SW480 (cell line): ENCODE results near the gene NQO2.
"Not testable (repeated sequence)": the region's sequence is repeated elsewhere in the genome, so short reads cannot be mapped to it uniquely, and the experiment has no call there.

Source experiments
- DNase-seq: peaks from one replicate; pipeline ENCODE4 v3.0.0-alpha.2; 2016; ENCODE audit warnings: low spot score

NQO2 gene

GRCh38 chr6:2970034-2970685 is 29.5 kb upstream of the NQO2 start:
- DNase-seq: no peak

DNA sequence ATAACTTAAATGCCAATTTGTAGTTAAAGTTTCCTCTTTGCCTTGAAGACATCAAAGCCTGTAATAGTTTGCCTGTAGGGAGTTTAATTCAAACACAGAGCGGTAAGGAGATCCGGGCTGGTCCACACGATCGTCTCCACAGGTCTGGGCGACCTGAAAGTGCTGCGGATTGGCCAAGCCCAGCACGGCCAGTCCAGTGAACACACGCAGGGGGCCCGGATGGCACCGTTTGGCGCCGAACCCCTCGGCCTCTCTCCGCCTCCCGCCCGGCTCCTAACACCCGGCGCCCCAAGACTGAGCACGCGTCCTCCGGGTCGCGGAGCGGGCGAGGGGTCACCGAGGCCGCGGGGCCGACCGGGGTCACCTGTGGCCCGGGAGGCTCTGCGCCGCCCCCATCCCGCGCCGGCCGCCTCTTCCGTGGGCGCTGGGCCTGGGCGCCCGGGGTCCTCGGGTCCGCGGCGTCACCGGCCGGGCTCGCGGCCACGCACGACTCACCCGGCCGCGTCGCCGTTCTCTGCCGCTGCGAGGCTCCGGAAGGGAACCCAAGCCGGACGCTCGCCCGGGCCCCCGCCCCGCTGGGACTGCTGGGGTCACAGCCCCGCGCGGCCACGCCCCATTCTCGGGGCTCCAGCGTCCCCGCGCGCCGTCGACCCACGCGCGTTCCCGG is 28.8 kb upstream of the NQO2 start:
- DNase-seq: peak; percentile 54

- DNase-seq: peak; percentile 58
These were observed 28.1 kb upstream of the NQO2 start, which contains the start of gene SERPINB6 for GRCh38 chr6:2971420-2972218. Gene SERPINB6 (minus strand): TSS chr6:2971567. CDS start chr6:2959332, 12,235 bp downstream.

GRCh38 chr6:2972219-2972487 is 27.5 kb upstream of the NQO2 start:
- DNase-seq: not testable (repeated sequence)

- DNase-seq: not testable (repeated sequence)
These were observed 27.0 kb upstream of the NQO2 start for GRCh38 chr6:2972685-2973084.

- not testable (repeated sequence) for DNase-seq
These were observed 26.5 kb upstream of the NQO2 start for GRCh38 chr6:2973180-2973579.

DNA sequence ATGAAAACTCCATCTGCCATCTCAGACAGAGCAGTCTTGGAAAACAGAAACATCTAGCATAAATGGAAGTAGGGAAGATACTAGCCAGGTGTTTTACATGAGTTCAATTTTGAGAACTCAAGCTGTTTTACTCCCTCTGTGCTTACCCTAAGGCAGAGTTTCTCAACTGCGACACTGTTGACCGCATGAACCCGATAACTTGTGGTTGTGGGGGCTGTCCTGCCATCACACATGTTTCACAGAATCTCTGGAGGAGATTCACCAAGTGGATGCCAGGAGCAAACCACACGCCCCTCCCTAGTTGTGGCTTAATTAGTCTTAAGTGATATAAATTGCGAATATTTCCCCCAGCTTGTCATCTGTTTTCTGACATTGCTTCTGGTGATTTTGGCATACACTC is 26.0 kb upstream of the NQO2 start:
- no peak for DNase-seq

- DNase-seq: no peak
These were observed 23.6 kb upstream of the NQO2 start for GRCh38 chr6:2976060-2976459.

DNA sequence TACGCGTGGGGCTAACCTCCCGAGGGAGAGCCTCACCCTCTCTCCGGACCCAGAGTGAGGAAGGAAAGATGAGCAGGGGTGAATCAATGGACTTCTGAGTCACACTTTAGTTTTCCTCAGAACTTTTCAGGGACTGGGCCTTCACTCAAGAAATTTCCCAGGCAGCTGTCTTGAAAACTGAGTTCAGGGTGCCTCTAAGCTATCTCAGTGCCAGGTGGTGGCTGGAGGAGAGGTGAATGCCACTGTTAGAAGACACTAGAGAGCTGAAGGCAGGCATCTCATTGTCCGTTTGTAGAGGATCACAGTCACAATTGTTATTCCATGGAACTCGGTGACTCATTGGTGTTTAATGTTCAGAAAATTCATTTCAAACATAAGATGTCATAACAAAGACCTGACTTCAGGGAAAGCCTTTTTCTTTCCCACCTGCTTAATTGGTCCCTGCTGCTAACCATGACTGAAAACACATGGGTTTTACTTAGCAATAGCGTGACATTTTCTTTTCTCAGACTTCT is 23.1 kb upstream of the NQO2 start:
- no peak for DNase-seq

DNA sequence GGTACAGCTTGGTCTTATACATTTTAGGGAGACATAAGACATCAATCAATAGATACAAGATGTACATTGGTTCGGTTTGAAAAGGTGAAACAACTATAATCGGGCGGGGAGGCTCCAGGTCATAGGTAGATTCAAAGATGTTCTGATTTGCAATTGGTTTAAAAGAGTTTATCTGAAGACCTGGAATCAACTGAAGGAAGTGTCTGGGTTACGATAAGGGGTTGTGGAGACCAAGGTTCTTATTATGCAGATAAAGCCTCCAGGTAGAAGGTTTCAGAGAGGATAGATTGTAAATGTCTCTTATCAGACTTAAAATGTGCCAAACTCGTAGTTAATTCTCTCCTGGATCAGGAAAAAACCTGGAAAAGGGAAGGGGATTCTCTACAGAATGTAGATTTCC is 22.4 kb upstream of the NQO2 start:
- DNase-seq: no peak

GRCh38 chr6:2977799-2978590 is 21.7 kb upstream of the NQO2 start:
- DNase-seq: no peak

DNA sequence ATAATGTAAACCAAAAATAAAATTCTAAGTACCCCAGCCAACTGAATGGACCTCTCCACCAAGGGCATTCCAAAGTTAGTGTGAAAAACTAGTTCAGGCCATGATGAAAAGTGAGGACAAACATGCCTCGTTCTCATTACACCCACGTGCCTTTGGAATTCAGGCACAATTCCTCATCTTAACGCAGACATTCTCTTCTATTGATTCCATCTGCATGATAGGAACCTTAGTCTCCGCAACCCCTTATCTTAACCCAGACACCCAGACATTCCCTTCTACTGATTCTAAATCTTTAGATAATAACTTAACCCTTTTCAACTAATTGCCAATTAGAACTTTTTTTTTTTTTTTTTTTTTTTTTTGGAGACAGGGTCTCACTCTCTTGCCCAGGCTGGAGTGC is 20.8 kb upstream of the NQO2 start:
- no peak for DNase-seq

- no peak for DNase-seq
These were observed 19.8 kb upstream of the NQO2 start for GRCh38 chr6:2979819-2980464.

DNA sequence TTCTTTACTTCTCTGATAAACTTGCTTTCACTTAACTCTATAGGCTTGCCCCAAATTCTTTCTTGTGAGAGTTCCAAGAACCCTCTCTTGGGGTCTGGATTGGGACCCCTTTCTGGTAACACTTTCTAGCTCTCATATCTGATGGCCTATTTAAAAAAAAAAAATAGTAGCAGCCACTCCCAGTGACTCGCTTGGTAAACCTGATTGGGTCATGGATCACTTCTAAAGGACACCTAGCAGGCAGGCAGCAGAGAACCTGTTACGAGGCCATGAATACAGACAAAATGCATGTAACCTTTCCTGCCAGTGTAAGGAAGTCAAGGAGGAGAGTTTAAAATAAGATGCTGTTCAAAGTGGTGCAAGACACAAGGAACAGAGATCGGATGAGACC is 19.2 kb upstream of the NQO2 start:
- DNase-seq: no peak

- no peak for DNase-seq
These were observed 17.1 kb upstream of the NQO2 start for GRCh38 chr6:2982426-2983117.

DNA sequence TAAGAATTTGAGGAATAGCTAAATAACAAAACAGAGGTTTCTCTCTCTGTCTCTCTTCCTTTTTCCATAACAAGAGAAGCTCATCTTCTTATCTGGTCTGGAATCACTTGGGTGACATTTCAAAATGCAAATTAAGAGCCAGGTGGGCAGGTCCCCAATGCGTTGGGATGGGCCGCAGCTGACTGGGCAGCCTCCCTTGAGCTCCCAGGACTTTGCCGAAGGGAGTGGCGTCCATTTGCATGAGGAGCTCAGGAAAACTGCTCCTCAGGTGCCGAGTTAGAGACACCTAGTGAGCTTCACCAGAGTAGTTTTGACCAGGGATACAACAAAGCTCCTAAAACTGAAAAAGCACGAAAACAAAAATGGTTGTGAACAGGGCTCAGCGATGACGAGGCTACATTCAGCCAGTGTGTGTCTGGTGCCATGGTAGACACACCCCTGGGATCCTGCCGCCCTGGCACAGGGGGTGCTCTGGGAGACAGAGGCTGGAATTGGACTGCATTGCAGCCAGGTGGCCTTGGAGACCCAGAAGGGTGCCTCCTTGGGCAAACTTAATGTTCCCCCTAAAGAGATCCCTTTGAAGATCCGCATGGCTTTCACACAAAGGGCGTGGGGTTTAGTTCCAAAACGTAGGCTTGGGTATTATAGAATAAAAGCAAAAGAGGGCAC is 14.8 kb upstream of the NQO2 start:
- DNase-seq: no peak

DNA sequence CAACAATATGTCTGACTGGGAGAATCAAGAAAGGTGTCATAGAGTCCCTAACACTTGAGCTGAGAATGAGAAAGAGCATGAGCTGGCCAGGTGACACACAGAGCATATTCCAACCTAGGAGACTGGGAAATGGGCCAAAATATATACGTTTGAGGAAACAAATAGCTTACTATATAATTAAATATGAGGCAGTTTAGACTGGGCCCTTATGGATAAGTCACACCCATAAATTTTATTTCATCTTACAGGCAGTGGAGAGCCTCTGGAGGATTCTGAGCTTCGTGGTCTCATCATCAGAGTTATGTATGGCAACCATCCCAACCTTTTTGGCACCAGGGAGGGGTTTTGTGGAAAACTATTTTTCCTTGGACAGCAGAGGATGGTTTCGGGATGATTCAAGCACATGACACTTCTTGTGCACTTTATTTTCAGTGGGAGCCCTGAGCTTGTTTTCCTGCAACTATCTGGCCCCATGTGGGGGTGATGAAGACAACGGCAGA is 12.9 kb upstream of the NQO2 start:
- no peak for DNase-seq

- no peak for DNase-seq
These were observed 11.6 kb upstream of the NQO2 start for GRCh38 chr6:2988094-2988425.

DNA sequence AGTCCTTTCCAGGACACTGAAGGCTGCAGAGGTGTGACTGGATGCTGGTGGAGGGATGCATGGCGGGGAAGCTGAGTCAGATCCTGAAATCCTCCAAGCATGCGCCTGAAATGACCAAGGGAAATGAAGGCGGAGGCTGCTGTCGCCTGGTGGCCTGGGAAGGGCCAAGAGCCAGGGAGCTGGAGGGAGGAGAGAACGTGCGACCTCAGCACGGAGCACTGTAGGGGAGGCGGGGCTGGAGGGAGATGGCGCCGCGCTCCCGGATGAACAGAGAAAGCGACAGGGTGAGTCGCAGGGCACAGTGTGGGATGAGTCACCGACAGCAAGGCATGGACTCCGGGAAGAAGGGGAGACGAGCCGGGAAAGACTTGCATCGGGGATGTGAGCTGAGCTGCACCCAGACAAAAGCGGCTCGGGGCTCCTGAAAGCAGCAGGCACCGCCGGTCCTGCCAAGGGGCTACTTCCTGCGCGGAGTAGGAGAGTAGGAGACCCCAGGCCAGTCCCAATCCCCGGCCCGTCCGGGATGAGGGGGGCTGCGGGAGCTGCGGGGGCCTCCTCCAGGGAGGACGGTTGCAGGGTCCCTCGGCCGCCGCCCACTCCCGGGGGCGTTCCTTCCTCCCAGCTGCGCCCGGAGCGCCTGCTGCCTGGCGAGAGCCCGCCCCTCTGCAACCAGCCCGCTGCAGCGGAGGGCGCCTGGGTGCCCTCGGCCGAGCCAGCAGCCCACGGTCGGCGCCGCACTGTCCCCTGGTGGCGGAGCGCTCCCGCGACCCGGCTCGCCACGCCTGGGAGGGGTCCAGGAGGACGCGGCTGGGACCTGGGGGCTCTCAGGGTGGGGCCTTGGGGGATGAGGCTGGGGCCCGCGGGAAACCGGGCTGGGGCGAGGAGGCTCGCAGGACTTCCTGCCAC is 11.0 kb upstream of the NQO2 start:
- DNase-seq: peak; percentile 93
